MM.1S (cell line): ENCODE results near the gene UNKL.

Source experiments
- DNase-seq: peaks from one replicate; pipeline ENCODE4 v3.0.0-alpha.2; 2015
- H2AFZ ChIP-seq: fragments of 300-600 bp; sonication (generic); 2 replicates; pipeline ENCODE4 v1.6.0; 2016; ENCODE audit warnings: antibody characterized with exemption, low read length
- H3F3A ChIP-seq: fragments of 300-600 bp; sonication (generic); 2 replicates; pipeline ENCODE4 v1.6.1; 2016; ENCODE audit warnings: mild to moderate bottlenecking, antibody characterized with exemption, low read length, moderate library complexity, mixed read lengths; ENCODE audit not compliant: insufficient read depth
- H3K27ac ChIP-seq: fragments of 300-600 bp; sonication (generic); 2 replicates; pipeline ENCODE4 v1.5.1; 2016; ENCODE audit warnings: mild to moderate bottlenecking, low read length
- H3K27me3 ChIP-seq: fragments of 300-600 bp; sonication (generic); replicated peaks from 2 replicates; pipeline ENCODE4 v1.6.0; 2016; ENCODE audit warnings: low read length; ENCODE audit not compliant: insufficient read depth
- H3K36me3 ChIP-seq: fragments of 300-600 bp; sonication (generic); replicated peaks from 2 replicates; pipeline ENCODE4 v1.6.1; 2016; ENCODE audit warnings: mild to moderate bottlenecking, low read length, mixed read lengths; ENCODE audit not compliant: insufficient read depth
- H3K4me1 ChIP-seq: fragments of 300-600 bp; sonication (generic); 2 replicates; pipeline ENCODE4 v1.6.1; 2016; ENCODE audit warnings: low read length, mixed read lengths
- H3K4me2 ChIP-seq: fragments of 300-600 bp; sonication (generic); 2 replicates; pipeline ENCODE4 v1.6.0; 2016; ENCODE audit warnings: low read depth, low read length
- H3K4me3 ChIP-seq: fragments of 300-600 bp; sonication (generic); 2 replicates; pipeline ENCODE4 v1.5.1; 2016; ENCODE audit warnings: low read length, mixed read lengths
- H3K79me2 ChIP-seq: fragments of 300-600 bp; sonication (generic); 2 replicates; pipeline ENCODE4 v1.6.1; 2016; ENCODE audit warnings: mixed run types, low read length, mixed read lengths
- H3K9ac ChIP-seq: fragments of 300-600 bp; sonication (generic); 2 replicates; pipeline ENCODE4 v1.6.1; 2016; ENCODE audit warnings: low read length, mixed read lengths
- H3K9me2 ChIP-seq: fragments of 300-600 bp; sonication (generic); replicated peaks from 2 replicates; pipeline ENCODE4 v1.6.1; 2016; ENCODE audit warnings: mild to moderate bottlenecking, low read length, mixed read lengths; ENCODE audit not compliant: insufficient read depth
- H3K9me3 ChIP-seq: fragments of 300-600 bp; sonication (generic); replicated peaks from 2 replicates; pipeline ENCODE4 v1.6.1; 2016; ENCODE audit warnings: mild to moderate bottlenecking, low read length, mixed read lengths; ENCODE audit not compliant: insufficient read depth
- H4K20me1 ChIP-seq: fragments of 300-600 bp; sonication (generic); 2 replicates; pipeline ENCODE4 v1.6.1; 2016; ENCODE audit warnings: mild to moderate bottlenecking, low read length, moderate library complexity, mixed read lengths; ENCODE audit not compliant: insufficient read depth
- EZH2 ChIP-seq: fragments of 300-600 bp; sonication (generic); optimal IDR thresholded peaks from 2 replicates; pipeline ENCODE3; 2017; ENCODE audit warnings: low read depth, mild to moderate bottlenecking, antibody characterized with exemption, low read length, mixed read lengths
- EZH2phosphoT487 ChIP-seq: fragments of 300-600 bp; sonication (generic); IDR thresholded peaks from 2 replicates; pipeline ENCODE4 v1.6.1; 2018; ENCODE audit warnings: antibody characterized with exemption, low read length
- TF ChIP-seq, protein P1 (sequence below): fragments of 300-600 bp; sonication (generic); IDR thresholded peaks from 2 replicates; pipeline ENCODE4 v1.5.1; 2016; ENCODE audit warnings: antibody characterized with exemption, low read length, mixed read lengths

UNKL gene

DNA sequence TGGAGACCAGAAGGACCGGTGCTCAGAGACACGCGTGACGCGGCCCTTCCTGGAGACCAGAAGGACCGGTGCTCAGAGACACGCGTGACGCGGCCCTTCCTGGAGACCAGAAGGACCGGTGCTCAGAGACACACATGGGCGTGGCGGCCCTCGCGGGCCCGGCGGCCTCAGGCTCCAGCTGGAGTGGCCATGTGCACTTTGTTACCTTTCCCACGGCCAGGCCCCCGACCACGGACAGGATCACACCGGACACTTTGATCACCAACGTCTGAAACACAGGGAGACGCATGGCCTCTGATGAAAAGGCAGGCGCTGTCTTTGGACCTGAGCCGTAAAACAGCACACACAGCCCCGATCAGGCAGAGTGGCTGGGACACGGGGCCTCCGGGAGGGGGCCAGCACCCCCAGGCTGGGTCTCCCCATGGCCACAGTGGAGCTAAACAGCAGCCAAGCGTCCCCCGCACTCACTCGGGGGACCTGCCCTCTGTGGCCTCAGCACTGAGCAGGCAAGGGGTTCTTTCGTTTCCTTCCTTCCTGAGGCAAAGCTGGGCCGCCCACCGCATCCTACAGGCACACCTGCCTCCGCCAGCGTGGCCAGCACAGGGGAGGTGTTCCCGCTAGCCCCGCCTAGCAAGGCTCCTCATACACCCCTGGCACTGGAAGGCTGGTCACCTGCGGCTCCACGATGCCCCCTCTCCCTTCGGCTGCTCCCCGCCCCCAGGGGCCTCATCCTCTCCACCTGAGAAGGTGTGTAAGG, 43.2 kb upstream of the UNKL start:
- Histone ChIP-seq H3K9me2 (no peaks in the 10 kb centered on the region), H3F3A (no peaks in the 10 kb centered on the region), H4K20me1 (no peaks in the 10 kb centered on the region), H3K9me3 (no peaks in the 10 kb centered on the region), H2AFZ (no peak overlapping the region), H3K4me2 (no peak overlapping the region), H3K36me3 (no peaks in the 10 kb centered on the region), H3K27me3 (no peaks in the 10 kb centered on the region), H3K79me2 (no peaks in the 10 kb centered on the region), H3K9ac (no peak overlapping the region), H3K4me1 (no peaks in the 10 kb centered on the region), H3K27ac (no peak overlapping the region), H3K4me3 (no peak overlapping the region)
- no peak for DNase-seq
- TF ChIP-seq EZH2, result no peak
- TF ChIP-seq, protein P1, sequence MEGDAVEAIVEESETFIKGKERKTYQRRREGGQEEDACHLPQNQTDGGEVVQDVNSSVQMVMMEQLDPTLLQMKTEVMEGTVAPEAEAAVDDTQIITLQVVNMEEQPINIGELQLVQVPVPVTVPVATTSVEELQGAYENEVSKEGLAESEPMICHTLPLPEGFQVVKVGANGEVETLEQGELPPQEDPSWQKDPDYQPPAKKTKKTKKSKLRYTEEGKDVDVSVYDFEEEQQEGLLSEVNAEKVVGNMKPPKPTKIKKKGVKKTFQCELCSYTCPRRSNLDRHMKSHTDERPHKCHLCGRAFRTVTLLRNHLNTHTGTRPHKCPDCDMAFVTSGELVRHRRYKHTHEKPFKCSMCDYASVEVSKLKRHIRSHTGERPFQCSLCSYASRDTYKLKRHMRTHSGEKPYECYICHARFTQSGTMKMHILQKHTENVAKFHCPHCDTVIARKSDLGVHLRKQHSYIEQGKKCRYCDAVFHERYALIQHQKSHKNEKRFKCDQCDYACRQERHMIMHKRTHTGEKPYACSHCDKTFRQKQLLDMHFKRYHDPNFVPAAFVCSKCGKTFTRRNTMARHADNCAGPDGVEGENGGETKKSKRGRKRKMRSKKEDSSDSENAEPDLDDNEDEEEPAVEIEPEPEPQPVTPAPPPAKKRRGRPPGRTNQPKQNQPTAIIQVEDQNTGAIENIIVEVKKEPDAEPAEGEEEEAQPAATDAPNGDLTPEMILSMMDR, result no peak
- no peak for TF ChIP-seq EZH2phosphoT487

DNA sequence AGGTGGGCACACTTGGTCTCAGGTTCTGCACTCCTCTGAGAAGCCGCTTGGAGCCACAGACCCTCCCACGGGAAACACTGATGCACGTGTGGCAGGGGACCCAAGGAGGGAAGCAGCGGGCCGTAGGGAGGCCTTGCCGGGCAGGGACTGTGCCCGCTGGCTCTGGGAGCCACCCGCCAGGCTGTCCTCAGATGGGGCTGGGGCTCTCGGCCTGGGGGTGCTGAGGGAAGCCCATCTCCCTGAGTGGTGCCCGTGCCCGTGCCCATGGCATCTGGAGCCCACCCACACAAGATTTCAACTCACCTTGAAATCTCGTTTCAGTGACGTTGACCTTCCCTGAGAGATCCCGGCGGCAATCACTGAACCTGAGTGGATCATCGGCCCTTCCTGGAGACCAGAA, 42.4 kb upstream of the UNKL start:
- Histone ChIP-seq H3K9ac (no peak overlapping the region), H3K36me3 (no peaks in the 10 kb centered on the region), H3K9me2 (no peaks in the 10 kb centered on the region), H3K27me3 (no peaks in the 10 kb centered on the region), H3K4me2 (no peak overlapping the region), H3K4me1 (no peaks in the 10 kb centered on the region), H3K9me3 (no peaks in the 10 kb centered on the region), H4K20me1 (no peaks in the 10 kb centered on the region), H3K79me2 (no peaks in the 10 kb centered on the region), H2AFZ (no peak overlapping the region), H3K27ac (no peak overlapping the region), H3F3A (no peaks in the 10 kb centered on the region), H3K4me3 (no peak overlapping the region)
- no peak for DNase-seq
- TF ChIP-seq EZH2, result no peak
- no peak for TF ChIP-seq EZH2phosphoT487
- TF ChIP-seq, protein P1, result no peak

DNA sequence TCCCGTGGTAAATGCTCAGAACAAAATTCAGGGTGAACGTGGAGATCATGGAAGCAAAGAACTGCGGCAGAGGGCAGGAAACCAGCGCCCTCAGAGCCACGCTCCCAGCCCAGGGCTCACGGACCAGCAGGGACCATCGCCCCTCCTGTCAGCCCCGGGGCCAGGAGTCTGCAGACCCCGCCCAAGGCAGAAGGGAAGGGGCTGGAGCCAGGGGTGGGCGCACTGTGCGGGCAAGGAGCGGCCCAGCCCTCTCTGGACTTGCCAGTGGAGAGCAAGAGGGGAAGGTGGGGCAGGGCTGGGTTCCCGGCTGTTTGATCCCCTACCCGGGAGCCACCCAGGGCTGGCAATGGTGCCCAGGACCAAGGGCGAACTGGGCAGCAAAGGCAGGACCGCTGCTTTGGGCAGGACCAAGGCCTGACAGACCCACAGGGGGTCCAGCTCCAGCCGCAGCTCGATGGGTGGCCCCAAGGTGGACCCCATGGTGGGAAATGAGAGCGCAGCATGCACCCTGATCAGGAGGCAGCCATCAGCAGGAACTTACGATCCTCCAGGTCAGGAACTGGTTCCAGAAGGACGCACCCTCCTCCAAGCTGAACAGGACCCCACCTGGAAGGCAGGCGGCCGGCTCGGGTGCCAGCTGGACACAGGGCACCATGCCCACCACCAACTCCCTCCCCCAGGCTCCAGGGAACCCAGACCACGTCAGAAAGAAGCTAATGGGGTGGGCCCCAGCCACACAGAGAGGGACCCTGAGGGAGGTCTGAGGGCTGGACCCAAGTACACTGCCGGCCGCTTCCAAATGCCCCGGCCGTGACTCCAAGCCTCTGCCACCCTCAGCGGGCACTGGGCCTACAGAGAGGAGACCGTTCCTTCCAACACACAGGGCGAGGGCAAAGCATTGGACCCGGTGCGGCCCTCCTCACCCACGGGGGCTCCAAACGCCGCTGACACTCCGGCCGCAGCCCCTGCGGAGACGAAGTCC, 41.0 kb upstream of the UNKL start:
- no peaks in the 10 kb centered on the region for H3F3A ChIP-seq
- H4K20me1 ChIP-seq, result no peaks in the 10 kb centered on the region
- H3K36me3 ChIP-seq, result no peaks in the 10 kb centered on the region
- no peaks in the 10 kb centered on the region for H3K9me3 ChIP-seq
- no peak for DNase-seq
- TF ChIP-seq, protein P1, result no peak
- TF ChIP-seq EZH2phosphoT487 (no peak), EZH2 (no peak)
- no peaks in the 10 kb centered on the region for H3K4me1 ChIP-seq
- H3K4me3 ChIP-seq, result no peak overlapping the region
- H3K9ac ChIP-seq, result no peak overlapping the region
- H3K9me2 ChIP-seq, result no peaks in the 10 kb centered on the region
- H3K4me2 ChIP-seq, result no peak overlapping the region
- no peak overlapping the region for H3K27ac ChIP-seq
- H3K79me2 ChIP-seq, result no peaks in the 10 kb centered on the region
- no peaks in the 10 kb centered on the region for H3K27me3 ChIP-seq
- H2AFZ ChIP-seq, result no peak overlapping the region
